Pulmonary artery endothelial cell (primary cell): ENCODE data around the gene TMEM182. TPM values are rescaled to one million over a fixed set of nuclear protein-coding genes. Genes with fewer than 3 reads are reported as not detected.
A peak's percentile ranks its signal among the peaks of the same experiment; 100 is the strongest.

Source experiments
- DNase-seq: peaks from one replicate; pipeline ENCODE4 v3.0.0-alpha.2; 2011; ENCODE audit warnings: low read depth, low spot score
- total RNA-seq: library from RNA; depleted of rRNA; stranded (reverse); fragments of >200 nt; gene quantifications from 2 replicates; pipeline ENCODE4 v1.2.3, GENCODE V29; 2014

Gene TMEM182
- total RNA-seq, 1 donor from 2014 or later: 1.2 TPM

DNA sequence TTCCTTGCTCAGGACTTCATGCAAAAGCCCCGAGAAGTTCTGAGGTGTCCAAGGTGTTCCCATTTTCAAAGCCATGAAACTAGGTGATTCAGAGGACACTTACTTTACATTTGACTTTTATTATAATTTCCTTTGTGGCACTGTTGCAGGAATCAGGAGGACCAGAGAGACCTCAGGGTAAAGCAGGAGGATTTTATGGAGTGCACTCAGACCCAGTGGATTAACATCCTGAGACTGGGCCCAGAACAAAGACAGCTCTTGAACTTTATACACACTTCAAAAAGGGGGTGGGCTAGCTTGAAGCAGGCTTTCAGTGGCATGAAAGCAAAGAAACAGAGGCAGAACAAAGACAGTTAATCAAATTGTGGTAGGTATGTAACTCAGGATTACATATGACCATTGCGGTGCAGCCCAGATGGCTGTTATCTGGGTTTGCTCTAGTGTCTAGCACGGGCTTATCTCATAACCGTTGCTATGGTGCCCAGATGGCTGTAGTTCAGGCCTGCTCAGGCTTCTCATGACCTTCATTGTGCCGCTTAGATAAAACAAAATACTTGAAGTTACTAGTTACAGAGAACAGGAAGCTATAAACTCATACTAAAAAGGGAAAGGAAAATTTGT, 39.4 kb downstream of the TMEM182 start:
- DNase-seq: no peak

- no peak for DNase-seq
These were observed 40.2 kb downstream of the TMEM182 start for GRCh38 chr2:102801858-102802699.

GRCh38 chr2:102803041-102803896, 41.4 kb downstream of the TMEM182 start:
- no peak for DNase-seq

- DNase-seq: no peak
These were observed 42.0 kb downstream of the TMEM182 start for GRCh38 chr2:102803897-102804217.

DNA sequence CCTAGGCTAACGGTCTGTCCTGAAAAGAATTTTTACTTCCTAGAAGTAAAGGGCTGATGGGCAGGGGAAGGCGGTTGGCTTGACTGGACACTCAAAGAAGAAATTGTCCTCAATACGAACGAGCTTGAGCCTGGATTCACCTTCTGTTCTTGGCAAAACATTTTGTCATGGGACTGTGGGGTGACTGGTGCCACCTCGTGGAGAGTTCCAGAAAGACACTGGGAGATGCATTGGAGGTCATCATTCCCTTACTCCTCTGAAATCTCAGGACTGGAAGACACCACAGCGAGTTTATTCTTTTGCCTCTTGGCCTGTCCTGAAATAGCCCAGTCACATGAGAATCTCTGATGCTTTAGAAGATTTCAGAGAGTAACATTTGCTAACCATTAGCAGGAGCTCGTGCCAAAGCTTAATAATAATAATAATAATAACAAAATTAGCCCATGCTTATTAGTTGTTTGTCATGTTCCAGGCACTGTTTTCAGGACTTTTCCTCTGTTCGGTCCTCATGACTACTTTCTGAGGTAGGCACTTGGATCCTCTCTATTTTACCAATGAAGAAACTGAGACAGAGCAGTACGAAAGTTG, 44.5 kb downstream of the TMEM182 start:
- DNase-seq: peak; percentile 33

- DNase-seq: no peak
These were observed 47.7 kb downstream of the TMEM182 start for GRCh38 chr2:102809291-102810189.

DNA sequence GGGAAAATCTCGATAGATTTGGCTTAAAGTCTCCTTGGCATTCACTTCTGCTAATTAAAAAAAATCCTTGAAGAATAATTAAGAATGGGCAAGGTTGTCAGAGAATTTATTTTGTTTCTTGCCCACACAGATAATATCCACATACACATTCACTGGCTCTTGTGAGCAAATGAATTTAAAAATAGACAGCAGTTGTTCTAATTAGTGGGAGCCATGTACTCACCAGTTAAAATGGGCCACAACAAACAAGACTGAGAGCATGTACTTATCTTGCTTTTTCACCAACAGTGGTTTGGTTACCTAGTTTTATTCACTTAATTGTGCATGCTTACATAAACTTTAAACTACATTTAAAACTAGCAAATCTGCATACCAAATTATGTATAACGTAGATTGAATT, 53.5 kb downstream of the TMEM182 start:
- DNase-seq: no peak

- DNase-seq: no peak
These were observed 65.1 kb downstream of the TMEM182 start for GRCh38 chr2:102826904-102827303.

DNA sequence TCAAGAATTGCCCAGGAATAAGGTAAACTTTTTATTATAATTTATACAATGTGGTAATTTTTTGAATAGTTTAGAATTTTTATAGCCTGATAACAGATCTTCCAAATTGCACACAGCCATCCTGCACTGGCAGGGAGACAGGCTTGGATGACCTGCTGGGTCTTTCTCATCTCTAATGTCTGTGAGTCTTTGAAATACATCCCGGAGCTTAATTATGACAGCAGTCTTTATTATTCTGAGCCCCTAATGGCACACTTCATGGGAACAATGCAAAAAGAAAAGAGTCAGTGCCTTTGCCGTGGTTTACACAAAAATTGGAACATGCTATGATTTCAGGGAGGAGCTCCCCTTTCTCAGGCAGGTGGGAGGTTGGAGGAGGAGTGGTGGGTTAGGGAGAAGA, 71.0 kb downstream of the TMEM182 start:
- no peak for DNase-seq

- DNase-seq: no peak
These were observed 72.9 kb downstream of the TMEM182 start for GRCh38 chr2:102834523-102835273.

DNA sequence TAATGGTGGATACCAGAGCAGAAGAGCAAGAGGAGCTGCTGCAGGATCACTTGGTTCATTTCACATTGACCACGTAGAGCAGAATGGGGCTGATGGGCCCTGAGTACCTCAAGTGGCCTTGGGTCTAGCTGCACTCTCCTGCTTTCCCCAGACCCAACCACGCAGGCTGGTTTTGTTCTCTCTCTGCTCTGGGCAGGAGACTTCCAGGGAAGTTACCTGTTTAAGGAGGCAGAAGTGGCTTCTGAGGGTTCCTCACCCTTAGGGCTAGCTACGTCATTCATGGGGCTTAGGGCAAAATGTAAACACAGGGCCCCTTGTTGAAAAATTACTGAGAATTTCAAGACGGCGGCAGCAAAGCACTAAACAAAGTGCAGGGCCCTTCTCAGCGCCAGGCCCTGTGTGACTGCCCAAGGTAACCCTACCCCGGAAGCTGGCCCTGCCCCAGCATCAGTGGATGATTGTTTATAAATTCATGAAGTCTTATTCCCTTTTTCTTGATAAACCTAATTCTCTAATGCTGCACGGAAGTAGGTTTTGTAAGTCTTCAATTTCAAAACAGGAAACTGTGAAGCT, 75.9 kb downstream of the TMEM182 start:
- no peak for DNase-seq

DNA sequence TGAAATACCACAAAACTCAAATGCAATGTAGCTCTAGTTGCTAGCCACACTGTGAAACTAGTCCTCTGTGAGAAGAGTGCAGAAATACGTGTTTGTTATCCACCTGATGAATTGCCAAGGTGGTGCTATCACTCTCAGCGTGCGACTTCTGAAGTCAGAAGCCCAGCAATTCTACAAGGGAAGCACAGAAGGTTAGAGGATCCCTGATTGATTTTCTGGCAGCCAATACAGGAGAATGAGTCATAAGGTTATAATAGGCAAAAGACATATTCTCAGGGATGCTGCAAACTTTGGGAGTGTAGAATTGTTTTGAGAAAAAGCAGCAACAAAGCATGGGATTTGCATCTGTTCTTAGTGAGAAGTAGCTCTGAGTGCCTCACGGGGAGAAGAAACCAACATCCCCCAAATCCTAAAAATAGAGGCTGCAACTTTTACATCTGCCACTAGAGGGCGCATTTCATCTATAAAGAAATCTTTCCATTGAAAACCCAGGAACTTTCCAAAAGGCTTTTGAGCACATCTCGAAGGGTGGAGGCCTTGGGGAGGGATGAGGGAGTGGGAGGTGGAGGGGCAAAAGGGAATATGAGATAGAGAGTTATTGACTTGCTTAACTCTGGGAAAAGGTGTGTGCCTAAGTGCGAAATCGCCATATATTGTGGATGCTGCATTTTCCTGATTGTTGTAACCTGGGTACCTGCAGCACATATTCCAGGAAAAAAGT, 78.0 kb downstream of the TMEM182 start:
- no peak for DNase-seq

DNA sequence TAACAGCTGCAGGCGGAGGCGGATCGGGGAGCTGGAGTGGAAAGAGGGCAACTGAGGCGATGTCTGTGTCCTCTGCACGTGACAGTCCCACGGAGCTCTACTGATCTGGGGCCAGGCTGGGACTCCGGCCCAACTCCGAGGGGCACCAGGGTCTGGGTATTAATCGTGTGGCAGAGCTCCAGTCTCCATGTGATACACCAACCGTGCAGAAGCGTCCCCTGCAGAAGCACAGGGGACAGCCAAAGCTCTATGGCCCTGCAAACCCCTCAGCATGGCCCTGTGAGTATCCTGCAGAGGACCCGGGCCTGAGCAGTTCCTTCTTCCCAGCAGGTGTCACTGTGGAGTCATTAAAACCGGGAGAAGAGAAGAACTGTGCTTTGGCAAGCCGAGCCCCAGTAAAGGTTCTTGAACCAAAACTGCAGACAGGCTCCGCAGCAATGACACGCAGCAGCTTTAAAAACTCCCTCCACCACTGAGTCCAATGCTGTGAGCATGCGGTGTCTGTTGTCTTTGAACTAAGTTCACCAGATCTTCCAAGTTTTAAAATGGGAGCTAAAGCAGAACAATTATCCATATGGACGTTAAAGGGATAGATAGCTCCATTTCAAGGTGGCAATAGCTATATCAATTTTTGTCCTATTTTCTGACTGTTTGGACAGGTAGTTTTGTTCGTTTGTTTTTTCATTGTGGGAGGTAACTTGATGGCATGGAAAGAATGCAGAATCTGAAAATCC, 79.4 kb downstream of the TMEM182 start:
- no peak for DNase-seq

DNA sequence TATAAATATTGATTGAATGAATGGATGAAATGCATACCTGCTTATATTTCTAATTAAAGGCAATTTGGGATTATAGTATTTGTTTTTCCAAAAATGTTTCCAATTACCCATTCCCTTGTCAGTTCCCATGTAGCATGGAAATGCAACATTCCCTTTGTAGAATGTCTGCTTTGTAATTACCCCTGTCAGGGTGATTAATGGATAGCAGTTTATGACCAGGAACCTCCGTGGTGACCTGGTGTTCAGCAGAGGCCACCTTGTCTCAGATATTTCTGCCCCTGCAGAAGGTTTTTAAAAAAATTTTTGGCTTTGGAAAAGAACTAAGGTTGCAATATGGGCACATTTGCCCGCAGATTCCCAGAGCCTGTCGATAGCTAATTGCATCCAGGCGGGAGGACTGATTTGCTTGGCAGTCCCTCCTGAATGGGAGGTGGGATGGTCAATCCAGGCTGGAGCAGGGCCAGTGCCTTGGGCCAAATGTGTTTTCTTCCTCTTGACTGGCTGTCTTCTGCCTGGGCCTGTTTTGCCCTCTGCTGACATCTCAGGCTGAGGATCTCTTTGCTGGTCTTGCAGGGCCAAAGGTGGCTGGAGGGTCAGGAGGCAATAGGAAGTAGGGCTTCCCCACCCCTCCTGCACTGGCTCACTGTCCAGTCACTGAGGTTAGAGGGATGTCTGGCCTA, 82.1 kb downstream of the TMEM182 start:
- DNase-seq: no peak

DNA sequence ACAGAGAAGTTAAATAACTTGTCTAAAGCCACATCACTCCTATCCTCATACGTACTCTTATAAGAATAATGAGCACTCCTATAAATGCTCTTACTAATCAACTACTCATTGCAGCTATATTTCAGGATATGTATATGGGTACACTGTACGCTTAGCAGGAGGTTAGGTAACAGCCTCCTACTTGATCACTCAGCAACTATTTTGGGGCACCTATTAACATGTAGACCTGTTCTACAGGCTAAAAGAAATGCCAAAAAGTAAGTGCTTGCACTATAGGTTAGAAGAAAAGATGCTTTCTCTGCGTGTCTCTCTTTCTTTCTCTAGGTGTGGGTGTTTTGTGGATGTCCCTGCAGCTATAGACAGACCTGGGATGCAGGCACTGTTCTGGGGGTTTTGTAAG, 83.1 kb downstream of the TMEM182 start:
- no peak for DNase-seq

DNA sequence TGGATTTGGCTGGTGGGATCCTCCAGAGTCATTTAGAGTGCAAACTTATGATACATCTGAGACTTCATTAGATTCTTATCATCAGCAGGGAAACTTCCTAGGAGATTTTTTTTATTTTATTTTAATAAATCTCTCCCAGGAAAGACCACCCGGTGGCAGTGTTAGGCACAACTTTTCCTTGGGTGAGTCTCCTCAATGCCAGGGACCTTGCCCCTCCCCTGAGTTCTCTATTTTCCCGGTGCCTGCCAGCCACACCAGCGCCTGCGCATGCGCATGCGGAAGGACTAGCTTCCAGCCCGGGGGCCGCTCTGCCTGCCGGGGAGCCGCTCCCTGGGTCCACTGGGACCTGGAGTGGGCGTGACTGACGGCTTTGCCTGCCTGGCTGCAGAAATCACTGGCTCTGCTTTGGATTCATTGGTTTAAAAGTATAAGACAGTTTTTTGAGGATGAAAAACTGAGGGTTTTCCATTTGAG, 86.6 kb downstream of the TMEM182 start:
- DNase-seq: no peak

DNA sequence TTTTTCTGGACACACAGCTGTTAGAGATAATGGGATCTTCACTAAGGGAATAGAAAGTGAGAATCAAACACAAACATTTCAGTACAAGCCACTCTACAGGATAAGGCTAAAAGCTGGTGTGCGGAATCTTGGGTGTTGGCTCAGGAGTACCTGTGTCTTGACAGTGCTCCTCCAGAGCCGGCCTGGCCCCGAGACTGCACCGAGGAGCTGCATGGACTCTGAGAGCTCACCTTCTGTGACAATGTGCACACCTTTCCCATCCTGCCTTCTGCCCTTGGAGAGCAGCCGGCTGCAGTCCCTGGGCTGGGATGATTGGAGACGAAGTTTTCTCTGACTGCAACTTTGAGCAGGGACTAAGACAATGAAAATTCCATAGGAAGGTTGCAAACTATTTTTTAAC, 89.1 kb downstream of the TMEM182 start:
- DNase-seq: no peak

GRCh38 chr2:102852867-102853266, 91.0 kb downstream of the TMEM182 start:
- no peak for DNase-seq
